ENCODE results near the gene TNS3. TPM values are rescaled to one million over a fixed set of nuclear protein-coding genes. Genes with fewer than 3 reads are reported as not detected.

TNS3 gene
- total RNA-seq, 5 donors from 2014 or later (not counting 1 experiment from before 2014, with no cell fraction given), result 0.58 to 3.7 (median 2.0) TPM

DNA sequence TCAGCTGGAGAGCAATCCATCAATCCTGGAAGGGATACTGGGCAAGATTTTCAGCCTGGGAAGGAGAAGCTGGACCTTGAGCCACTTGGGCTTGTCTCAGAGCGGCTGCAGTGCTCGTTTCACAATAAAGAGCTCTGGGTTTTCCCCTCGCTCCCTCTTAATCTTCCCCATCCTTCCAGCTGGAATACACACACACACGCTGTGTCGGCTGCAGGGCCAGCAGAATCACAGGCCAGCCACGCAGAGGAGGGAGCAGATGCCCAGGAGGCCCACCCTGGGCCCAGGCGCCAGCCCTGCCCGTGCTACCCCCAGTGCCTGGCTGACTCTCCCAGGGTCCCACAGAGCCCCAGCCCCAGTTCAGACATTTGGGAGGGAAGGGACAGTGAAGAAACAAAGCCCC is 255.1 kb downstream of the TNS3 start:
- no peak for DNase-seq
- Mint-ChIP-seq H3K9me3 (peaks cover 0 to 2% (median 0%) of the 10 kb centered on the region in 3 donors), H3K27ac (no peak overlapping the region), H3K4me3 (no peak overlapping the region), H3K4me1 (no peaks in the 10 kb centered on the region), H3K27me3 (no peaks in the 10 kb centered on the region), H3K36me3 (no peaks in the 10 kb centered on the region)
- Histone ChIP-seq H3K27me3 (replicated peaks in 1 of 2; ENCODE audit: control insufficient read depth in 2 of 2, extremely low read depth in 1 of 2, insufficient read depth in 2 of 2, low read length in 1 of 2) (peaks cover 0 to 4% of the 10 kb centered on the region in 2 experiments), H3K4me1 (ENCODE audit: control insufficient read depth in 1 of 2, extremely low read depth in 1 of 2, insufficient read depth in 2 of 2, low read length in 2 of 2) (no peaks in the 10 kb centered on the region), H3K27ac (ENCODE audit: low read length) (no peak overlapping the region), H3K36me3 (ENCODE audit: control insufficient read depth in 2 of 2, extremely low read depth in 1 of 2, insufficient read depth in 1 of 2, low read length in 1 of 2) (no peaks in the 10 kb centered on the region), H3K4me3 (ENCODE audit: control insufficient read depth in 1 of 2, extremely low read depth in 1 of 2, low read length in 1 of 2) (no peak overlapping the region), H3K9me3 (no peaks in the 10 kb centered on the region)
- ChIA-PET CTCF (no interaction called here), POLR2A (no interaction called here)
- 89% methylated on average over 8 of the region's 8 CpGs for WGBS (ENCODE audit: insufficient coverage)
- ATAC-seq (replicated peaks in 1 of 4), result no peak

DNA sequence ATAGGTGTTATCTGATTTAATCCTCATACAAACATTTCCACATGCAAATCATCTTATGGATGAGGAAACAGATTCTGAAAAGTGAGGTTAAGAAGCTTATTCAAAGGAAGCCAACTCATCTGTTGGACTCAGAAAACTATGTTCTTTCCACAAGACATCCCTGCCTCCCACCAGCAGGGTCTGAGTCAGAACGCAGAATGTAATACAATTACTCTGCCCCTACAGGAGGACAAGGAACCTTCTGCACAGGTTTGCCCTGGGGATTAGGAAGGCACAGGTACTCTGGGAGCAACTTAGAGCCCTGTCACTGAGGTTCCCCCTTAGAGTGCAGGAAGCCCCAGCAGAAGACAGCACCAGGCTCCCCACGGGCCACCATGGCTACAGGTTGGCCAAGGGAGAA is 255.7 kb downstream of the TNS3 start:
- 67% methylated on average over 1 of the region's 2 CpGs for WGBS (ENCODE audit: insufficient coverage)
- Histone ChIP-seq H3K4me3 (ENCODE audit: control insufficient read depth in 1 of 2, extremely low read depth in 1 of 2, low read length in 1 of 2) (no peak overlapping the region), H3K27ac (ENCODE audit: low read length) (no peak overlapping the region), H3K4me1 (ENCODE audit: control insufficient read depth in 1 of 2, extremely low read depth in 1 of 2, insufficient read depth in 2 of 2, low read length in 2 of 2) (no peaks in the 10 kb centered on the region), H3K36me3 (ENCODE audit: control insufficient read depth in 2 of 2, extremely low read depth in 1 of 2, insufficient read depth in 1 of 2, low read length in 1 of 2) (no peaks in the 10 kb centered on the region), H3K27me3 (replicated peaks in 1 of 2; ENCODE audit: control insufficient read depth in 2 of 2, extremely low read depth in 1 of 2, insufficient read depth in 2 of 2, low read length in 1 of 2) (peaks cover 0 to 4% of the 10 kb centered on the region in 2 experiments), H3K9me3 (no peaks in the 10 kb centered on the region)
- H3K4me1 Mint-ChIP-seq, result no peaks in the 10 kb centered on the region
- peaks cover 0 to 2% (median 0%) of the 10 kb centered on the region in 3 donors for H3K9me3 Mint-ChIP-seq
- H3K4me3 Mint-ChIP-seq, result no peak overlapping the region
- no peak overlapping the region for H3K27ac Mint-ChIP-seq
- DNase-seq, result no peak
- ATAC-seq (replicated peaks in 1 of 4), result no peak
- no peaks in the 10 kb centered on the region for H3K36me3 Mint-ChIP-seq
- no peaks in the 10 kb centered on the region for H3K27me3 Mint-ChIP-seq
- ChIA-PET POLR2A (no interaction called here), CTCF (no interaction called here)

DNA sequence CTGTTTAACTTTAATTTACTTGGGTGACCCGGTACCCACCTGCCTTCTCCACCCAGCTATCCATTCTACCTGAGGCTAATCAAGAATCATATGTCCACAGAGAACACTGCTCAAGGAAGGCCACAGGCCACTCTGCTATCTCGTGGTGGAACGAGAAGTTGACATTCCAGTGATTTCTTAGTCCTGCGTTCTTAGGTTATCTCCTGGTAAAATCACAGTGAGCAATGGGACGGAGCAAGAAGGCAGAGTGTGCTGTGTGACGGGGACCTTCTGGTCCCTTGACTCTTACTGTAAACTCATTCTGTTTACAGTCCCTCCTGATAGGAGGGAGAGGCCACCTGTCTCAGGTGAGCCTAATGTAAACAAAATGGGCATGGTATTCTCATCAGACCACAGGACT is 256.6 kb downstream of the TNS3 start:
- DNase-seq, result no peak
- Mint-ChIP-seq H3K27ac (no peak overlapping the region), H3K27me3 (no peaks in the 10 kb centered on the region), H3K36me3 (no peaks in the 10 kb centered on the region), H3K4me3 (no peak overlapping the region), H3K9me3 (peaks cover 0 to 2% (median 0%) of the 10 kb centered on the region in 3 donors), H3K4me1 (no peaks in the 10 kb centered on the region)
- Histone ChIP-seq H3K27me3 (replicated peaks in 1 of 2; ENCODE audit: control insufficient read depth in 2 of 2, extremely low read depth in 1 of 2, insufficient read depth in 2 of 2, low read length in 1 of 2) (peaks cover 0 to 4% of the 10 kb centered on the region in 2 experiments), H3K27ac (ENCODE audit: low read length) (no peak overlapping the region), H3K4me3 (ENCODE audit: control insufficient read depth in 1 of 2, extremely low read depth in 1 of 2, low read length in 1 of 2) (no peak overlapping the region), H3K36me3 (ENCODE audit: control insufficient read depth in 2 of 2, extremely low read depth in 1 of 2, insufficient read depth in 1 of 2, low read length in 1 of 2) (no peaks in the 10 kb centered on the region), H3K4me1 (ENCODE audit: control insufficient read depth in 1 of 2, extremely low read depth in 1 of 2, insufficient read depth in 2 of 2, low read length in 2 of 2) (no peaks in the 10 kb centered on the region), H3K9me3 (no peaks in the 10 kb centered on the region)
- ATAC-seq (replicated peaks in 1 of 4), result no peak
- 77% methylated on average over 4 of the region's 6 CpGs for WGBS (ENCODE audit: insufficient coverage)
- ChIA-PET POLR2A (no interaction called here), CTCF (no interaction called here)

DNA sequence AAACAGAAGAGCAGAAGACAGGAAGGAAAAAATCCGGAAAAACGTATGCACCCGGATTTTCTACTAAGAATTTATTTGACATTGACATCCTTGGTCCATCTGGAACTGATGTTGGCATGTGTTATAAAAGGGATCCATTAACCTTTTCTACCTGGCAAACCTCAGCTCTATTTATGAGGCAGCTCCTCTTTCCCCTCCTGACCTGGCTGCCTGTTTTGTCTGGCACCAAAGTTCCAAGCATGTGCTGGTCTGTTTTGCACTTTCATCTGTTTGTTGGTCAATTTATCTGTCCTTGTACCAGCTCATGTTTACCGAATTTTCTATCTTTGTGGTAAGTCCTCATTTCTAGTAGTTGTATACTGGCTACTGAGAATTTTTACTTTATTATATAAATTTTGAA is 258.0 kb downstream of the TNS3 start:
- no peak overlapping the region for H3K4me3 Mint-ChIP-seq
- H3K36me3 ChIP-seq (ENCODE audit: control insufficient read depth in 2 of 2, extremely low read depth in 1 of 2, insufficient read depth in 1 of 2, low read length in 1 of 2), result no peaks in the 10 kb centered on the region
- WGBS (ENCODE audit: insufficient coverage), result no CpG with 5 or more reads among the region's 4 CpGs
- H3K9me3 ChIP-seq, result no peaks in the 10 kb centered on the region
- ATAC-seq (replicated peaks in 1 of 4) (no peak), DNase-seq (no peak)
- no peak overlapping the region for H3K27ac ChIP-seq (ENCODE audit: low read length)
- no peaks in the 10 kb centered on the region for H3K4me1 ChIP-seq (ENCODE audit: control insufficient read depth in 1 of 2, extremely low read depth in 1 of 2, insufficient read depth in 2 of 2, low read length in 2 of 2)
- H3K4me1 Mint-ChIP-seq, result no peaks in the 10 kb centered on the region
- ChIA-PET POLR2A (no interaction called here), CTCF (no interaction called here)
- H3K9me3 Mint-ChIP-seq, result peaks cover 0 to 2% (median 0%) of the 10 kb centered on the region in 3 donors
- H3K27me3 ChIP-seq (replicated peaks in 1 of 2; ENCODE audit: control insufficient read depth in 2 of 2, extremely low read depth in 1 of 2, insufficient read depth in 2 of 2, low read length in 1 of 2), result no peaks in the 10 kb centered on the region
- H3K36me3 Mint-ChIP-seq, result no peaks in the 10 kb centered on the region
- H3K27me3 Mint-ChIP-seq, result no peaks in the 10 kb centered on the region
- H3K27ac Mint-ChIP-seq, result no peak overlapping the region
- H3K4me3 ChIP-seq (ENCODE audit: control insufficient read depth in 1 of 2, extremely low read depth in 1 of 2, low read length in 1 of 2), result no peak overlapping the region

DNA sequence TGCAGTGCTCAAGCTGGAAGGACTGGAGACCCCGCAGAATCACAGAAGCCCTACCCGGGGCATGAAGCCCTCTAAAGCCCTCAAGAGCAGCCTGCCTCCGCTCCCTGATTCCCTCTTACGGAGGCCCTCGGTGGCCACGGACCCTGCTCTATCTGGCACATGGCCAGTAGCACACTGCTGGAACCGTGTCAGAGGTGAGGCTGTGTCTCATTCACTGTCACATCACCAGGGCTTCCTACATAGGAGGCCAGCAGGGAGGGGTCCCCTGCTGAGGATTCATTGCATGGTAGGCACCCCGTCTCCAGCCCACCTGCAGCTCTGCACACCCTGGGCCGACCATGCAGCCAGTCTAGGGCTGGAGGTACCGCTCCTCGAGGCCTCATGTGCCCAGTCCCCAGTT is 259.2 kb downstream of the TNS3 start:
- Mint-ChIP-seq H3K36me3 (no peaks in the 10 kb centered on the region), H3K4me3 (no peak overlapping the region), H3K9me3 (peaks cover 0 to 6% (median 2%) of the 10 kb centered on the region in 3 donors), H3K4me1 (peaks cover 0 to 2% (median 0%) of the 10 kb centered on the region in 3 donors), H3K27me3 (no peaks in the 10 kb centered on the region), H3K27ac (no peak overlapping the region)
- no peaks in the 10 kb centered on the region for H3K9me3 ChIP-seq
- H3K36me3 ChIP-seq (ENCODE audit: control insufficient read depth in 2 of 2, extremely low read depth in 1 of 2, insufficient read depth in 1 of 2, low read length in 1 of 2), result no peaks in the 10 kb centered on the region
- no peak overlapping the region for H3K27ac ChIP-seq (ENCODE audit: low read length)
- peaks cover 0 to 1% of the 10 kb centered on the region in 2 experiments for H3K4me1 ChIP-seq (ENCODE audit: control insufficient read depth in 1 of 2, extremely low read depth in 1 of 2, insufficient read depth in 2 of 2, low read length in 2 of 2)
- POLR2A ChIA-PET, result no interaction called here
- DNase-seq (no peak), ATAC-seq (replicated peaks in 1 of 4) (no peak)
- no peak overlapping the region for H3K4me3 ChIP-seq (ENCODE audit: control insufficient read depth in 1 of 2, extremely low read depth in 1 of 2, low read length in 1 of 2)
- 91% methylated on average over 11 of the region's 11 CpGs for WGBS (ENCODE audit: insufficient coverage)
- no peaks in the 10 kb centered on the region for H3K27me3 ChIP-seq (replicated peaks in 1 of 2; ENCODE audit: control insufficient read depth in 2 of 2, extremely low read depth in 1 of 2, insufficient read depth in 2 of 2, low read length in 1 of 2)
- CTCF ChIA-PET, result no interaction called here

DNA sequence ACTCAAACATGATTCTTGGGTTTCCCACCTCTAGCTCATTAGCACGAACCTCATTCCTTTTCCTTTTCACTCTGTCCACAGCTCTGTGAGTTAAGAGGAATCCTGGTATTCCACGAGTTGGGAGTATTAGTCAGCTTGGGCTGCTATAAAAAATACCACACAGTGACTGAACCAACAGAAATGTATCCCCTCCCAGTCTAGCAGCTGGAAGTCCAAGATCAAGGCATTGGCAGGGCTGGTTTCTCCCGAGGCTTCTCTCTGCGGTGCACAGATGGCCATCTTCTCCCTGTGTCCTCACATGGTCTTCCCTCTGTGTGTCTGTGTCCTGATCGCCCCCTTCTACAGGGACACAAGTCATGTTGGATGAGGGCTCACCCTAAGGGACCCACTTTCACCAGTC is 261.6 kb downstream of the TNS3 start:
- ATAC-seq (replicated peaks in 1 of 4) (no peak), DNase-seq (no peak)
- Histone ChIP-seq H3K27me3 (replicated peaks in 1 of 2; ENCODE audit: control insufficient read depth in 2 of 2, extremely low read depth in 1 of 2, insufficient read depth in 2 of 2, low read length in 1 of 2) (no peaks in the 10 kb centered on the region), H3K36me3 (ENCODE audit: control insufficient read depth in 2 of 2, extremely low read depth in 1 of 2, insufficient read depth in 1 of 2, low read length in 1 of 2) (no peaks in the 10 kb centered on the region), H3K9me3 (no peaks in the 10 kb centered on the region), H3K4me1 (ENCODE audit: control insufficient read depth in 1 of 2, extremely low read depth in 1 of 2, insufficient read depth in 2 of 2, low read length in 2 of 2) (peaks cover 0 to 7% of the 10 kb centered on the region in 2 experiments), H3K27ac (ENCODE audit: low read length) (no peak overlapping the region), H3K4me3 (ENCODE audit: control insufficient read depth in 1 of 2, extremely low read depth in 1 of 2, low read length in 1 of 2) (no peak overlapping the region)
- Mint-ChIP-seq H3K27me3 (peaks cover 0 to 2% of the 10 kb centered on the region in 2 donors), H3K36me3 (no peaks in the 10 kb centered on the region), H3K27ac (no peak overlapping the region), H3K4me1 (peaks cover 0 to 7% (median 5%) of the 10 kb centered on the region in 3 donors), H3K4me3 (no peak overlapping the region), H3K9me3 (peaks cover 0 to 6% (median 2%) of the 10 kb centered on the region in 3 donors)
- POLR2A ChIA-PET, result no interaction called here
- 76% methylated on average over 3 of the region's 5 CpGs for WGBS (ENCODE audit: insufficient coverage)
- CTCF ChIA-PET, result no interaction called here
